ENCODE data around the gene LRP5.

The LRP5 gene

GRCh38 chr11:68413591-68413999 is 101.2 kb downstream of the LRP5 start:
- peaks cover 30 to 83% of the 10 kb centered on the region in 2 donors for H3K36me3 ChIP-seq (ENCODE audit: control insufficient read depth in 1 of 2, insufficient read depth in 2 of 2, low read length in 2 of 2)
- no peaks in the 10 kb centered on the region for H3K9me3 ChIP-seq (ENCODE audit: control insufficient read depth in 1 of 2, low read length in 2 of 2)
- H3K9ac ChIP-seq (ENCODE audit: low read depth in 1 of 2, low read length in 2 of 2), result no peak overlapping the region
- no peak overlapping the region for H3K27ac ChIP-seq (ENCODE audit: low read depth, low read length)
- no peak overlapping the region for H3K4me3 ChIP-seq (ENCODE audit: low read depth in 1 of 2, low read length in 2 of 2)
- H3K4me1 ChIP-seq (ENCODE audit: control insufficient read depth in 1 of 2, insufficient read depth in 2 of 2, low read length in 2 of 2), result peaks cover 0 to 14% of the 10 kb centered on the region in 2 donors
- H3K27me3 ChIP-seq (ENCODE audit: control insufficient read depth in 1 of 2, insufficient read depth in 2 of 2, low read length in 2 of 2), result no peaks in the 10 kb centered on the region

DNA sequence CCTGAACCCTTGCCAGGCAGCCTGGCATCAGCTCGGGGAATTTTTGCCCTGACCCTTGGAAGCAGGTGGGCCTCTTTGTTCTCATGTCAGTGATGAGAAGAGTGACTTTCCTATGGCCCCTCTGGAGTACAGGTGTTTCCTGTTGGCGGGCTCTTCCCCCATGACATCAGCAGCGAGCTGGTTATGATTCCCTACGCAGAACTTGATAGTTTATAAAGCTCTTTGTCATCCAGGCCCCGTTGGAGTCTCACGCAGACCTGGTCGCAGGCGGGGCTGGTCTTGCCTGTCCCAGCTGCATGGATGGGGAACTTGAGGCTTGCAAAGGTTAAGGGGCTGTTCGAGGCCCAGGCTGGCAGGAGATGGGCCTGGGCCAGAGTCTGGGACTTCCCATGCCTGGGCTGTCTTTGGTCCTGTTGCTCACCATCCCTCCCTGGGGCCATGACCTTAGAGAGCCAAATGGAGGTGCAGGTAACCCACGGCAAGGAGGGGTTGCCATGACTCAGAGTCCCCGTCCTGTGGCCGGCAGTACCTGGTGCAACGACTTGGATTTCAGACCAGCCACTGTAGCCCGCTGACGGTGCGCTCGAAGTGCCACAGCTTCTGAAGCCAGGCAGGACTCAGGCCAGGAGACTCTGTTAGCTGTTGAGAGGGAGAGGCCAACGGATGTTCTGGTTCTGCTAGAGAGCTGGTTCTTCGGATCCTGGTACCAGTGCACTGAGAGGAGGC is 102.3 kb downstream of the LRP5 start:
- Histone ChIP-seq H3K9me3 (ENCODE audit: control insufficient read depth in 1 of 2, low read length in 2 of 2) (no peaks in the 10 kb centered on the region), H3K36me3 (ENCODE audit: control insufficient read depth in 1 of 2, insufficient read depth in 2 of 2, low read length in 2 of 2) (peaks cover 28 to 83% of the 10 kb centered on the region in 2 donors), H3K9ac (ENCODE audit: low read depth in 1 of 2, low read length in 2 of 2) (no peak overlapping the region), H3K4me3 (ENCODE audit: low read depth in 1 of 2, low read length in 2 of 2) (no peak overlapping the region), H3K4me1 (ENCODE audit: control insufficient read depth in 1 of 2, insufficient read depth in 2 of 2, low read length in 2 of 2) (peaks cover 0 to 14% of the 10 kb centered on the region in 2 donors), H3K27me3 (ENCODE audit: control insufficient read depth in 1 of 2, insufficient read depth in 2 of 2, low read length in 2 of 2) (no peaks in the 10 kb centered on the region), H3K27ac (ENCODE audit: low read depth, low read length) (no peak overlapping the region)

- H3K4me3 ChIP-seq (ENCODE audit: low read depth in 1 of 2, low read length in 2 of 2), result no peak overlapping the region
- peaks cover 0 to 14% of the 10 kb centered on the region in 2 donors for H3K4me1 ChIP-seq (ENCODE audit: control insufficient read depth in 1 of 2, insufficient read depth in 2 of 2, low read length in 2 of 2)
- no peak overlapping the region for H3K9ac ChIP-seq (ENCODE audit: low read depth in 1 of 2, low read length in 2 of 2)
- H3K27ac ChIP-seq (ENCODE audit: low read depth, low read length), result no peak overlapping the region
- H3K36me3 ChIP-seq (ENCODE audit: control insufficient read depth in 1 of 2, insufficient read depth in 2 of 2, low read length in 2 of 2), result peaks cover 29 to 77% of the 10 kb centered on the region in 2 donors
- H3K27me3 ChIP-seq (ENCODE audit: control insufficient read depth in 1 of 2, insufficient read depth in 2 of 2, low read length in 2 of 2), result no peaks in the 10 kb centered on the region
- no peaks in the 10 kb centered on the region for H3K9me3 ChIP-seq (ENCODE audit: control insufficient read depth in 1 of 2, low read length in 2 of 2)
These were observed 103.7 kb downstream of the LRP5 start for GRCh38 chr11:68416070-68416578.

DNA sequence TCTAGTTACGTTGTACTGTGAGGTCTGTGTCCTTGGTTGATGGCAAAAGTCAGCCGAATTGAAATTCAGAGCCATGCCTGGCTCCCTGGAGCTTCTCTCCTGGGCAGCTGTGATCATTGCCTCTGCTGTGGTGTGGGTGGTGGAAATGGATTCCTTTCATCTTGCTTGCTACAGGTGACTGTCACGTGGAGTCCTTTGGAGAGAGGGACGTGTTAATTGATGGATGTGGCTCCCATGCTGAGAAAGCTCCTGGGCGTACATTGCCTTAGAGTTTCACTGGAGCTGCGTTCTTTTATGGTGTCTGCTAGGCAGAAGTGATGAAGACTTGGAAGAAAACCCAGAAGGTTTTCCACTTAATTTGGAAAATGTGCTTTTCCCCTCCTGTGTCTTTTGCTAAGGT is 106.3 kb downstream of the LRP5 start:
- no peaks in the 10 kb centered on the region for H3K9me3 ChIP-seq (ENCODE audit: control insufficient read depth in 1 of 2, low read length in 2 of 2)
- H3K27me3 ChIP-seq (ENCODE audit: control insufficient read depth in 1 of 2, insufficient read depth in 2 of 2, low read length in 2 of 2), result no peaks in the 10 kb centered on the region
- H3K4me1 ChIP-seq (ENCODE audit: control insufficient read depth in 1 of 2, insufficient read depth in 2 of 2, low read length in 2 of 2), result peaks cover 0 to under 1% of the 10 kb centered on the region in 2 donors
- no peak overlapping the region for H3K4me3 ChIP-seq (ENCODE audit: low read depth in 1 of 2, low read length in 2 of 2)
- H3K9ac ChIP-seq (ENCODE audit: low read depth in 1 of 2, low read length in 2 of 2), result no peak overlapping the region
- no peak overlapping the region for H3K27ac ChIP-seq (ENCODE audit: low read depth, low read length)
- H3K36me3 ChIP-seq (ENCODE audit: control insufficient read depth in 1 of 2, insufficient read depth in 2 of 2, low read length in 2 of 2), result peaks cover 17 to 69% of the 10 kb centered on the region in 2 donors

- H3K4me3 ChIP-seq (ENCODE audit: low read depth in 1 of 2, low read length in 2 of 2), result no peak overlapping the region
- H3K27ac ChIP-seq (ENCODE audit: low read depth, low read length), result no peak overlapping the region
- no peaks in the 10 kb centered on the region for H3K4me1 ChIP-seq (ENCODE audit: control insufficient read depth in 1 of 2, insufficient read depth in 2 of 2, low read length in 2 of 2)
- H3K27me3 ChIP-seq (ENCODE audit: control insufficient read depth in 1 of 2, insufficient read depth in 2 of 2, low read length in 2 of 2), result no peaks in the 10 kb centered on the region
- no peak overlapping the region for H3K9ac ChIP-seq (ENCODE audit: low read depth in 1 of 2, low read length in 2 of 2)
- no peaks in the 10 kb centered on the region for H3K9me3 ChIP-seq (ENCODE audit: control insufficient read depth in 1 of 2, low read length in 2 of 2)
- peaks cover 9 to 69% of the 10 kb centered on the region in 2 donors for H3K36me3 ChIP-seq (ENCODE audit: control insufficient read depth in 1 of 2, insufficient read depth in 2 of 2, low read length in 2 of 2)
These were observed 107.8 kb downstream of the LRP5 start for GRCh38 chr11:68420171-68420570.

- peaks cover 28 to 73% of the 10 kb centered on the region in 2 donors for H3K36me3 ChIP-seq (ENCODE audit: control insufficient read depth in 1 of 2, insufficient read depth in 2 of 2, low read length in 2 of 2)
- H3K9ac ChIP-seq (ENCODE audit: low read depth in 1 of 2, low read length in 2 of 2), result no peak overlapping the region
- H3K4me1 ChIP-seq (ENCODE audit: control insufficient read depth in 1 of 2, insufficient read depth in 2 of 2, low read length in 2 of 2), result no peaks in the 10 kb centered on the region
- no peak overlapping the region for H3K4me3 ChIP-seq (ENCODE audit: low read depth in 1 of 2, low read length in 2 of 2)
- no peak overlapping the region for H3K27ac ChIP-seq (ENCODE audit: low read depth, low read length)
- H3K27me3 ChIP-seq (ENCODE audit: control insufficient read depth in 1 of 2, insufficient read depth in 2 of 2, low read length in 2 of 2), result no peaks in the 10 kb centered on the region
- no peaks in the 10 kb centered on the region for H3K9me3 ChIP-seq (ENCODE audit: control insufficient read depth in 1 of 2, low read length in 2 of 2)
These were observed 111.1 kb downstream of the LRP5 start for GRCh38 chr11:68423481-68423880.

DNA sequence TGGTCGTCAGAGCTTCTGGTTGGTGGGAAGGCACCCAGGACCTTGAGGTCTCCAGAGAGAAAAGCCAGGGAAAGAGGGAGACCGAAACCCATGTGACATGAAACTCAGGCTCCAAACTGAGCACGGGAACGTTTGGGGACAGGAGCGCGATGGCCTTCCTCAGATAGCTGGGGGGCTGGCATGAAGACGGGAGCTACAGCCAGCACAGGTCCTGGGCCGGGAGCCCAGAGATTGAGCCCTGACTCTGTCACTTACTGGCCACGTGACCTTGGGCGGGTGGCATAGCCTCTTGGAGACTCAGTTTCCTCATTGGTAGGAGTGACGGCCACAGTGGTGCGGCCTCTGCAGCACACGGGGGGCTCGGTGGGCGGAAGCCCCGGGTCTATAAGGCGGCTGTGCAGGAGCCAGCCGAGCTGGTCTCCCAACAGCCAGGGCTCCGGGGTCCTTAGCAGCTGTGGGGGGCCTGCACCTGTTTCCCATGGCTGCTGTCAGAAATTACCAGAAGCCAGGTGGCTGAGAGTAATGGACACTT is 111.8 kb downstream of the LRP5 start:
- Histone ChIP-seq H3K9ac (ENCODE audit: low read depth in 1 of 2, low read length in 2 of 2) (no peak overlapping the region), H3K4me3 (ENCODE audit: low read depth in 1 of 2, low read length in 2 of 2) (no peak overlapping the region), H3K27me3 (ENCODE audit: control insufficient read depth in 1 of 2, insufficient read depth in 2 of 2, low read length in 2 of 2) (no peaks in the 10 kb centered on the region), H3K27ac (ENCODE audit: low read depth, low read length) (no peak overlapping the region), H3K9me3 (ENCODE audit: control insufficient read depth in 1 of 2, low read length in 2 of 2) (peaks cover 2 to 3% of the 10 kb centered on the region in 2 donors), H3K4me1 (ENCODE audit: control insufficient read depth in 1 of 2, insufficient read depth in 2 of 2, low read length in 2 of 2) (no peaks in the 10 kb centered on the region), H3K36me3 (ENCODE audit: control insufficient read depth in 1 of 2, insufficient read depth in 2 of 2, low read length in 2 of 2) (peaks cover 29 to 75% of the 10 kb centered on the region in 2 donors)

DNA sequence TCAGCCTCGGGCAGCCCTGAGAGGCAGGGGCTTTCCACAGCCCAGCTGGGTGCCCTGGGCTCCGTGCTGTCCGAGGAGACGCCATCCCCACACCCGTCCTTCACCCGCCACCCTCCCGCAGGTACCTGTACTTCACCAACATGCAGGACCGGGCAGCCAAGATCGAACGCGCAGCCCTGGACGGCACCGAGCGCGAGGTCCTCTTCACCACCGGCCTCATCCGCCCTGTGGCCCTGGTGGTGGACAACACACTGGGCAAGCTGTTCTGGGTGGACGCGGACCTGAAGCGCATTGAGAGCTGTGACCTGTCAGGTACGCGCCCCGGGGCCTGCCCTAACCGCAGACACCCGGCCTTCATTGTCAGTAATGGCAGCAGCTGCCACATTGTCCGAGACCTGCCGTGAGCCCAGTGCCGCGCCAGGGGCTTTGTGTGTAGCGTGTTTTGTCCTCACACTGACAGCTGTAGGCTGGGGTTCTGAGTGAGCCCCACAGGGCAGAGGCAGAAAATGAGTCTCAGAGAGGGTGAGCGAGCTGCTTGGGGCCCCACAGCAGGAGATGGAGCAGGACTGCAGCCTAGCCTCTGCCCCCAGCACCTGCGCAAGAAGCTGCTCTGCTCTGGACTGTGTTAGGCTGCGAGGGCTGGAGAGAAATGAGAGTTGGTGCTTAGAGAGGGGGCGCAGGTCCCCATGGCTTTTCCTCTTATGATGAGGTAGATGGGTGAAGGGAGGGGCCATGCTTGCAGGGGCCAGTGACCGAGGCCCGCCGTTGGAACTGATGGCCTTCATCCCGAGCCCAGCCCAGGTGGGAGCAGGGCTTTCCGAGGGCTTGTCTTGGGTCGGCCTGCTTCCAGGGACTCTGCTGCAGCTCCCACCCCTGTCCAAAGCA is 112.8 kb downstream of the LRP5 start:
- no peaks in the 10 kb centered on the region for H3K27me3 ChIP-seq (ENCODE audit: control insufficient read depth in 1 of 2, insufficient read depth in 2 of 2, low read length in 2 of 2)
- no peak overlapping the region for H3K4me3 ChIP-seq (ENCODE audit: low read depth in 1 of 2, low read length in 2 of 2)
- H3K4me1 ChIP-seq (ENCODE audit: control insufficient read depth in 1 of 2, insufficient read depth in 2 of 2, low read length in 2 of 2), result no peaks in the 10 kb centered on the region
- H3K27ac ChIP-seq (ENCODE audit: low read depth, low read length), result no peak overlapping the region
- peaks cover 36 to 76% of the 10 kb centered on the region in 2 donors for H3K36me3 ChIP-seq (ENCODE audit: control insufficient read depth in 1 of 2, insufficient read depth in 2 of 2, low read length in 2 of 2)
- no peak overlapping the region for H3K9ac ChIP-seq (ENCODE audit: low read depth in 1 of 2, low read length in 2 of 2)
- peaks cover 9 to 10% of the 10 kb centered on the region in 2 donors for H3K9me3 ChIP-seq (ENCODE audit: control insufficient read depth in 1 of 2, low read length in 2 of 2)

- Histone ChIP-seq H3K4me3 (ENCODE audit: low read depth in 1 of 2, low read length in 2 of 2) (no peak overlapping the region), H3K9ac (ENCODE audit: low read depth in 1 of 2, low read length in 2 of 2) (no peak overlapping the region), H3K27me3 (ENCODE audit: control insufficient read depth in 1 of 2, insufficient read depth in 2 of 2, low read length in 2 of 2) (no peaks in the 10 kb centered on the region), H3K4me1 (ENCODE audit: control insufficient read depth in 1 of 2, insufficient read depth in 2 of 2, low read length in 2 of 2) (no peaks in the 10 kb centered on the region), H3K9me3 (ENCODE audit: control insufficient read depth in 1 of 2, low read length in 2 of 2) (peaks cover 9 to 10% of the 10 kb centered on the region in 2 donors), H3K36me3 (ENCODE audit: control insufficient read depth in 1 of 2, insufficient read depth in 2 of 2, low read length in 2 of 2) (peaks cover 36 to 81% of the 10 kb centered on the region in 2 donors), H3K27ac (ENCODE audit: low read depth, low read length) (no peak overlapping the region)
These were observed 113.5 kb downstream of the LRP5 start for GRCh38 chr11:68425866-68426380.

Measured in duodenal mucosa (tissue), 2 donors.